SU-DHL-6 (cell line): ENCODE measurements around the gene SFR1.

ENCODE experiments used
- CTCF ChIP-seq: fragments of 200-600 bp; sonication (generic); IDR thresholded peaks from one replicate; pipeline ENCODE4 v1.5.1; 2017; ENCODE audit warnings: antibody characterized with exemption, mild to moderate bottlenecking, low read length, moderate library complexity; ENCODE audit not compliant: insufficient read depth, poor library complexity, severe bottlenecking
- EZH2phosphoT487 ChIP-seq: fragments of 200-600 bp; sonication (generic), shearing (Covaris generic); conservative IDR thresholded peaks from 2 replicates; pipeline ENCODE4 v1.6.1; 2018; ENCODE audit warnings: mild to moderate bottlenecking, antibody characterized with exemption, low read length, moderate library complexity, mixed read lengths

GRCh38 chr10:104080762-104081161 lies 41.2 kb upstream of the SFR1 start:
- peak; percentile 54 for TF ChIP-seq CTCF
- TF ChIP-seq EZH2phosphoT487 = no peak
